GM18498 (cell line): Measurements from ENCODE around the gene UTP4.

Source experiments
- ATAC-seq: cut with Tn5 transposase; IDR thresholded peaks from one replicate; pipeline ENCODE4 v1.9.1; 2021; ENCODE audit warnings: mild to moderate bottlenecking, moderate library complexity; ENCODE audit not compliant: unreplicated experiment

The UTP4 gene

DNA sequence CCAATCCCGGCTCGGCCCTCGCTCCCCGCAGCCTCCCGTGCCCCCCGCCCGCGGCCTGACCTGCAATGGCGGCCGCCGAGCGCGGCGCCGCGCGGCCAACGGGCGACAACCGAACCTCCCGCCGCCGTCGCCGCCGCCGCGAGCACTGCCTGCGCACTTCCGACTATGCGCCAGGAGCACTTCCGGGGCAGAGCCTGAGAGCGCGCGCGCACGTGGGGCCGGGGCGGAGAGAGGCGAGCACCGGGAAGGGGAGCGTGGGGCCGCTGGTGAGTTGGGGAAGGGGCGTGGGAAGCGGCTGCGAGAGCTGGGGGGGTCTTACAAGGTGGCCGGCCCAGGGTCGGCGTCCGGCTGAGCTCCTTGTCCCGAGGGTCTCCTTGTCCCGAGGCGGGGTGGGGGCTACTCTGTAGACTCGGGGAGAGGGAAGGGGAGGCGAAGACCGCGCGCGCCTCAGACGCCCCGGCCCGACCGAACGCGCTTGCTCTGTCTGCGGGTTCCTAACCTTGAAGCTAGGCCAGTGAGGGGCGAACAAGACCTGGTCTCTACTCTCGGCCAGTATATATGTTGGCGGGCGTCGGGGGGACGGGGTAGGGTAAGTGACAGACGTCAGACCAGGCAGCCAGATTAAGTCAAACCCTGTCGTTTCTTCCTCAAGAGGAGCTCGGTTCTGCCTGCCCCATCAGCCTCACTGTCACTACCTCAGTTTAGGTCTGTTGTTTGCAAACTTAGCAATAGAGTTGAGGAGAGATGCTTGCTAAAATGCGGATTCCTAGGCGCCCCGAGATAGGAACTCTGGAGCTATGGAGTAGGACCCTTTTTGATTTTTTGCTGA lies at the start of gene UTP4, which contains the start of gene CHTF8:
Gene UTP4, plus strand, starts transcription at position 226 of the 829 bp plus-strand sequence. CDS start 811 bp downstream, outside the sequence.
Gene CHTF8, minus strand, starts transcription at position 165 of the 829 bp plus-strand sequence. CDS start 11,130 bp downstream, outside the sequence.
- peak; percentile 92 for ATAC-seq

DNA sequence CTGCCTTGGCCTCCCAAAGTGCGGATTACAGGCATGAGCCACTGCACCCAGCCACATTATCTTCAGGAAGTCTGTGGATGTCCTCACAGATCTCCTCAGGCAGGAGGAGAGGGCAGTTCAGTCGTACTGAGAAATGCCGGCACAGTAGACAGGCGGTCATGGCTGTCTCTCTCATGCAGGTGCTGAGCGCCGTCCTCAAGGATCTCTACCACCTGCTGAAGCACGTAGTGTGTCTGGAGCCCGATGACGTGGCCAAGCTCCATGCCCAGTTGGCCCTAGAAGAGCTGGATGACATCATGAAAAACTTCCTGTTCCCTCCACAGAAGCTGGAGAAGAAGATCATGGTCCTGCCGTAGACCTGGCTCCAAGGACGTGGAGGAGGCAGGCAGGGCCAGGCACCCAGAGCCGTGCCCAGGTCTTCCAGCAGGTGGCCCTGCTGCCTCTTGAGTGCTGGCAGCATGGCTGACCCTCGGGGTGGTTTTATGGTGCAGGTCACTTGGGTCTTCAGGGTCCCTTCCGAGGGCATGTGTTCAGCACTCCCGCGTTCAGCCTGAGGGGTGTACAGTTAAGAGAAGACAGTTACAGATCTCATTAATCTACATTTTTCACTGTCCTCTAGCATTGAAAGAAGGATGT lies 49.0 kb upstream of the UTP4 start:
- ATAC-seq: no peak

- no peak for ATAC-seq
These were observed 48.2 kb upstream of the UTP4 start for GRCh38 chr16:69084289-69084688.

DNA sequence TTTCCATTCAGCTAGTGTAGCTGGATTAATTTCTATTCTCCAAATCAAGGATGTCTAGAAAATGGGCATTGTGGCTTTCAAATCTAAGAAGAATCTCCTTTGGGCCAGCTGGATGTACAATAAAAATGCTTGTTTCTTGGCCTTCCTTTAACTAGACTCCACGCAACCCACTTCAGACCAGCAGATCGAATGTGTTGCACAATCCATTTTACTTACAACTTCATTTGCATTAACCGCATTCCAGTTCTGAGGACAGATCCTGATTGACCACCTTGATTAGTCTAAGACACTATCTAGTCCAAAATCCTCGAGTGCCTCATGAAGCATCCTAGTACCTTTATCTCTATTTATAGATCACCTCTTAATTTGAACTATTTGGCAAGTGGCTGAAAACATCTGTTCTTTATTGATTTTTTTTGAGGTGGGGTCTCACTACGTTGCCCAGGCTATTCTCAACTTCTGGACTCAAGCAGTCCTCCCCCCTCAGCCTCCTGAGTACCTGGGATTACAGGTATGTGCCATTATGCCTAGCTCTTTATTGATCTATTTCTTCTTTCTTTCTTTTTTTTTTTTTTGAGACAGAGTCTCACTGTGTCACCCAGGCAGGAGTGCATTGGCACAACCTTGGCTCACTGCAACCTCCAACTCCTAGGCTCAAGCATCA lies 47.3 kb upstream of the UTP4 start:
- ATAC-seq: no peak

DNA sequence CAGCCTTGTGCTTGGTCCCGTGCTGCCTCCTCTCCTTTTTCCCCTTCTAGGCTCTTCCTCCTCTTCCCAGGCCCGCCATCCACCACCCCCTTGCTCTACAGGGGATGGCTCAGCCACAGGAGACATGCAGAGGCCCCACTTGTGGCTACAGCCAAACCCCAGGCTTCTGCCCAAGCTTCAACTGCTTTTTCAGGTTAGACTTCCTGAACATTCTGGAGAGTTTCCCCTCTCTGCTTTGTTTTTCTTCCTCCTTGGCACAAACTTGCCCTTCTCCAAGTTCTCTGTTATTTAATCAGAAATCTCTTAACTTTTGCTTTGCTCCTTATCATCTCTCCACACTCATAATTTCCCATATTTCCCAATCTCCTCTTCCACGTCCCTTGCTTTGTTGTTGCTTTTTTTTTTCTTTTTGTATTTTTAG lies 45.3 kb upstream of the UTP4 start:
- no peak for ATAC-seq

DNA sequence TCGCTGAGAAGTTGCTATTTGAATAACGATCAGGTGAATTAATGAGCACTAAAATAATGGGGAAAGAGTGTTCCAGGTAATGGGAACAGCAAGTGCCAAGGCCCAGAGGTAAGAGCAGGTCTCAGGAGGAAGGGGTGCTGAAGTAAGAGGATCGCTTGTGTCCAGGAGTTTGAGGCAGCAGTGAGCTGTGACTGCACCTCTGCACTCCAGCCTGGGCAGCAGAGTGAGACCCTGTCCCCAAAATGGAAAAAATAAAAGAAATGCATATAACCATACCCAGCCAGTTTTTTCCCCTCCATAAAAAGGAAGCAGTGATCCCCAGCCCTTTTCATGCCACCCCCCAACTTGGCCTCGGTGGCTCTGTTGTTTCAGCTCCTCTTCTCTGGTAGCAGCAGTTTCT lies 43.8 kb upstream of the UTP4 start:
- no peak for ATAC-seq

- no peak for ATAC-seq
These were observed 43.1 kb upstream of the UTP4 start for GRCh38 chr16:69089091-69089910.

- ATAC-seq: no peak
These were observed 38.5 kb upstream of the UTP4 start for GRCh38 chr16:69093974-69094373.

GRCh38 chr16:69094501-69094900 lies 37.9 kb upstream of the UTP4 start:
- ATAC-seq: no peak

DNA sequence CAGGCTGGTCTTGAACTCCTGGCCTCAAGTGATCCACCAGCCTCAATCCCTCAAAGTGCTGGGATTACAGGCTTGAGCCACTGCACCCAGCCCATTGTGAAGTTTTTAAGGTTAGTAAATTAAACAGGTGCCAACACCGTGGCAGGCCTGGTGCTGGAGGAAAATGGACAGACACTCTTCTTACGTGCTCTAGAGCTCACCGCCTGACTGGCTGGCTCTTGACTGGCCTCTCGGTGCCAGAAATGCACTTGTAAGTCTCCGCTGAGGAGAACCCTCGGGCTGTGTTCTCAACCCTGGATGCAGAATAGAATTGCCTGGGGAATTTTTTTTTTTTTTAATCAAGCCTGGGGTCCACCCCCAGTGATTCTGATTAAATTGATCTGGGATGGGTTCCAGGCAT lies 37.3 kb upstream of the UTP4 start:
- no peak for ATAC-seq

DNA sequence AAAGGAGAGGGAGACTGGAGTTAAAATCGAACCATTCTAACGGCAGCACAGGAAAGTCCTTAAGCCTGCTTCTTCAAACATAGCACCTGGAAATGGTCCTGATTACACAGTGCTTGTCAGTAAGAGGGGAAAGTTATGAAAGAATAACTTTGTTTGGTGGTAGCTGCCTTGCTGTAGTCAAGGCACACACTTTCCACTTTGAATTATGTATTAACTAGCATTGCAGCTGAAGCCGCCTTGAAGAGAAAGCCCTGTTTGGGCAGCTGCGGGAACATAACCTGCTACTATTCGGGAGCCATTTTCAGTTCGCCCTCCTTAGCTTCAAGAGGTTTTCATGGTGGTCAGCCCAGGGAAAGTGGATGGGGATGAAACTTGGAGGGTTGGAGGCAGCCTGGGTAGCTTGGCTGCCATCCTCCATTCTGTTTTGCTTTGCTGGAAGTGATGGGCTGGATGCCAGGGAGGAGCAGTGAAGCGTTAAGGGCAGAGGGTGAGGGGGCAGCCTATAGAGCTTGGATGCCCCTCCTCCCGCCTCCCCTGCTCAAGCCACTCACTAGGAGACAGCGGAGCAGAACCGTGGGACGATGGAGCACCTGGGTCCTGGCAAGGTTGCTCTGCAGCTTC lies 32.3 kb upstream of the UTP4 start:
- no peak for ATAC-seq

DNA sequence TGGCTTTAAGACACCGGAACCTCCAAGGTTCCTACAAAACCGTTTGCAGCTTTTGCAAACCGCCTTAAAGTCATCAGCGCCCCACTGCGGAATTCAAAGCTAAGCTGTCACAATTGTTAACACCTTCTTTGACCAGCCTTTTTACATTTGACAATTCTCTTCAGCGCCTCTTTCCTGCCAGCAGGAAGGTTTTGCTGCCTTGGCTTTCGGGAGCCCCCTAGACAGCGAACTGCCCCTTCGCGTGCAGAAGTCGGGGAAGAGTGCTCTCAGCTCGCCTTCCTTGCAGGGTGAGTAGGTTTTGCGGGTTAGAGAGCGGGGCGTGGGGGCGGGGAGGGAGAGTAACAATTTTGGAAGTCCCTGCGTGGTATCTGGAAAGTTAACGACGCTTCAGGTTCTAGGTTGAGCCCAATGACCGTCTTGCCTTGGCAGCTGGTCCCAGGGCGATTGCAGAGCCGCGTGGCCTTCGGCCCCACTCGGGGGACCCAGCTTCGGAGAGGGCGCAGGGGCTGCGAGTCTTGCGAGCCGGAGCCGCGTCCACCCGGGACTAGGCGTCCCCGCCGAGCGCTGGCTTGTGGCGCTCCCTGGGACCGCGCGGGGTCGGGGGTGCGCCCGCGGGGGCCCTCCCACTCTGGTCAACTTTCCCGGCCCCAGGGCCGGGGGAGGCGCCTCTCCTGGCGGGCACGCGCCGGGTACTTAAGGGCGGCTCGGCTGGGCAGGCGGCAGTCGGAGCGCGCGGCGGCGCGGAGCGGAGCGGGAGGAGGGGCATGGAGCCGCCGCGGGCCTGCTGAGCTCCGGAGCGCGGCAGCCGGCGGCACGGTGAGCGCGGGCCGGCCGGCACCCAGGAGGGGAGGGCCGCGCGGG lies 26.7 kb upstream of the UTP4 start, which contains the start of gene HAS3:
Gene HAS3, plus strand, starts transcription at position 153 of the 861 bp plus-strand sequence. CDS start 3,743 bp downstream, outside the sequence.
- peak; percentile 55 for ATAC-seq

- no peak for ATAC-seq
These were observed 25.7 kb upstream of the UTP4 start for GRCh38 chr16:69106491-69107315.

GRCh38 chr16:69107316-69107962 lies 25.0 kb upstream of the UTP4 start:
- no peak for ATAC-seq

DNA sequence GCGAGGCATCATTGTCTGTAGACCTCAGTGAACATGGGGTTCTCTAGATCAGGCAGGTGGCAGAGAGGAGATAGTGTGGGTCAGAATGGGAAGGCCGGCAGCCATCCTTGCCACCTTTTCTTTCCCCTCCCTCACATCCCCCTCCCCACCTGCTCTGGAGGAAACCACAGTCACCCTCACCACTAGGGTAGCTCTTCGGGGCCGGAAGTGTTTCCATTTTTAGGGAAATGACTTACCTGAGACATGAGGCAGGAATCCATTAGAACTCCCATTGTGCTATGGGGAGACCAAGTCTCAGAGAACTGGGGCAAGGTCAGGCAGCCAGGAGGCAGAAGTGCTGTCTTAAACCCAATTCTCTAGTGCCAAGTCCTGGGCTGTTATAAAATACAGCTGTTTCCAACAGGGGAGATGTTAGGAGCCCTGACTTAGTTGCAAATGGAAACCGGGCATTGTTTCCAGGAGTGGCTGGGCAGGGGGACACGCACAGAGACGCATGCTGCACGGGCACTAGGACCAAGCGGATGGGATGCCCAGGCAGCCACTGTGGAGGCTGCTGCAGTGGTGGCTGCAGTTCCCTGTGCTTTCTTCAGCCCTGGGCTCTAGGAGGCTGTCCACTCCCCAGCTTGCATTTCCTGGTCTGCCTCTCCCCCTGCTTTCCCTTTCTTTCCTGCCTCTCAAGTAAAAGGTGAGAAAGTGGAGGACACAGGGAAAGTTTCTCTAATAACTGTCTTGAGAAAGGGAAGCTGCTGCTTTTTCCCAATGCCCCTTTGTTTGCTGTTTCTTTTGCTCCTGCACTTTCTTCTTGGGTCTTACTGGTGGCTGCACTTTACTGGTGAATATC lies 24.2 kb upstream of the UTP4 start:
- ATAC-seq: no peak

DNA sequence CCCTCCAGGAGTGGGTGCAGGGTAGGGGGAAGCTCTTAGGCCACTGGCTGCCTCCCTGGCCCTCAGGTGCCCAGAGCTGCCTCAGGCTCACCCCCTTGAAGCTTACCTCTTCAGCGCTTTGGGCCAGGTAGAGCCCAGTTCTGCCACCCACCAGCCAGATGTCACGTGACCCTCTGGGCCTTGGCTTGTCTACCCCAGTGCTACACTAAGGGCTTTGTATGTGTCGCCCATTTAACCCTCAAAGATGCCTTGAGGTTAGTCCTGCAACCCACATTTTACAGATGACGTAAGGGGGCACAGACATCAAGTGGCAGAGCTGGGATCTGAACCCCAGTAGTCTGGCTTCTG lies 23.6 kb upstream of the UTP4 start:
- ATAC-seq: no peak
